GM12864 (cell line): ENCODE data around the gene HYAL1.
A peak's percentile ranks its signal among the peaks of the same experiment; 100 is the strongest.
"Not testable (repeated sequence)": the region's sequence is repeated elsewhere in the genome, so short reads cannot be mapped to it uniquely, and the experiment has no call there.

Source experiments
- DNase-seq: peaks from one replicate; pipeline ENCODE4 v3.0.0-alpha.2; 2011; ENCODE audit warnings: low read depth
- H3K4me3 ChIP-seq: 2 replicates; pipeline ENCODE4 v1.5.1; 2011; ENCODE audit warnings: mild to moderate bottlenecking, low read depth, low read length, control low read depth
- TF ChIP-seq, protein P1 (sequence below): IDR thresholded peaks from 2 replicates; pipeline ENCODE4 v1.5.1; 2011; ENCODE audit warnings: low read depth, mild to moderate bottlenecking, moderate library complexity, low read length, control low read depth, inconsistent platforms; ENCODE audit errors: missing control alignments

Gene HYAL1

DNA sequence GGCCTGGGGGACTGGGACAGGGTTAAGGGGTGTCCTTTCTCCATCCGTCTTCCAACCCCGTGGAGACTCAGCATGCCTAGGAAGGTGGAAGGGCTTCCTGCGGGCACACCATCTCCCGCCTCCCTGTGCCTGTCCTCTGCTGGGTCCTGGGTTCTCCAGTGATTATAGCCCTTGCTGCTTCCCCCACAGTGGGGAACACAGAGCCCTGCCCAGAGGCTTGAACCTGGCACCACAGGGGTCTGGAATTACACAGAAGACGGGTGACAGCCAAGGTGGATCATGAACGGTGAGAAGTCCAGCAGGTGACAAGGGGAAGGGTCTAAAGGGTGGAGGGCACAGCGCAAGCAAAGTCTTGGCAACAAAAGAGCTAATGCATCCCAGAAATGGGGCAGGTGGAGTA lies 40.6 kb downstream of the HYAL1 start:
- no peak overlapping the region for H3K4me3 ChIP-seq
- TF ChIP-seq, protein P1, sequence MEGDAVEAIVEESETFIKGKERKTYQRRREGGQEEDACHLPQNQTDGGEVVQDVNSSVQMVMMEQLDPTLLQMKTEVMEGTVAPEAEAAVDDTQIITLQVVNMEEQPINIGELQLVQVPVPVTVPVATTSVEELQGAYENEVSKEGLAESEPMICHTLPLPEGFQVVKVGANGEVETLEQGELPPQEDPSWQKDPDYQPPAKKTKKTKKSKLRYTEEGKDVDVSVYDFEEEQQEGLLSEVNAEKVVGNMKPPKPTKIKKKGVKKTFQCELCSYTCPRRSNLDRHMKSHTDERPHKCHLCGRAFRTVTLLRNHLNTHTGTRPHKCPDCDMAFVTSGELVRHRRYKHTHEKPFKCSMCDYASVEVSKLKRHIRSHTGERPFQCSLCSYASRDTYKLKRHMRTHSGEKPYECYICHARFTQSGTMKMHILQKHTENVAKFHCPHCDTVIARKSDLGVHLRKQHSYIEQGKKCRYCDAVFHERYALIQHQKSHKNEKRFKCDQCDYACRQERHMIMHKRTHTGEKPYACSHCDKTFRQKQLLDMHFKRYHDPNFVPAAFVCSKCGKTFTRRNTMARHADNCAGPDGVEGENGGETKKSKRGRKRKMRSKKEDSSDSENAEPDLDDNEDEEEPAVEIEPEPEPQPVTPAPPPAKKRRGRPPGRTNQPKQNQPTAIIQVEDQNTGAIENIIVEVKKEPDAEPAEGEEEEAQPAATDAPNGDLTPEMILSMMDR = no peak
- no peak for DNase-seq

DNA sequence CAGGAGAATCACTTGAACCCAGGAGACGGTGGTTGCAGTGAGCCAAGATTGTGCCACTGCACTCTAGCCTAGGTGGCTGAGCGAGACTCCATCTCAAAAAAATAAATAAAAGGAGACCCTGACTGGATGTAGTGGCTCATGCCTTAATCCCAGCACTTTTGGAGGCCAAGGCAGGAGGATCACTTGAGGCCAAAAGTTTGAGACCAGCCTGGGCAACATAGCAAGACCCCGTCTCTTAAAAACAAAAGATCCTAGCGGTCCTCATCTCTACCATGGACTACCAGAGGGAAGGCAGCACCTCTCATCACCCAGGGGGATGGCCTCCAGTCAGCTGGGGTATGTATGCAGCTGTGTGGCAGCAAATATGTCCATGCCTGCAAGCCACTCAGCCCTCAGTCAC lies 41.2 kb downstream of the HYAL1 start:
- not testable (repeated sequence) for DNase-seq

DNA sequence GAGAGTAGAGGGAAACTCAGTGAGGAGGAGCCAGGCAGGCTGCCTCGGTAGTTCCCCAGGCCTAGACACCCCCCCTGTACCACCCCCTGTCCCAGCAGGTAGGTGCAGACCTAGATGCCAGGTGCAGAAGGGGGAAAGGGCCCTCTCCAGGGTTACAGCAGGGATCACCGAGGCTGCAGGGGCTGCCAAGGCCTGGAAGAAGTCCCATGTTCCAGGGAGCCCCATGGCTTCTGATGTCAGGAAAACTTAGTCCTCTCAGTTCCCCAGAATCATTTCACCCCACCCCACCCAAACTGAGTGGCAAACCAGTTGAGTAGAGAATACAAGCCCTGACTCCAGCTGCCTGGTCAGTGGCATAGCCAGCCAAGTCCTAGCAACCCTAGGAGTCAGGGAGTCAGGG lies 41.9 kb downstream of the HYAL1 start:
- no peak for DNase-seq
- TF ChIP-seq, protein P1 = no peak
- no peak overlapping the region for H3K4me3 ChIP-seq

More for the DNA sequence above, 41.2 kb downstream of the HYAL1 start:
- not testable (repeated sequence) for H3K4me3 ChIP-seq

DNA sequence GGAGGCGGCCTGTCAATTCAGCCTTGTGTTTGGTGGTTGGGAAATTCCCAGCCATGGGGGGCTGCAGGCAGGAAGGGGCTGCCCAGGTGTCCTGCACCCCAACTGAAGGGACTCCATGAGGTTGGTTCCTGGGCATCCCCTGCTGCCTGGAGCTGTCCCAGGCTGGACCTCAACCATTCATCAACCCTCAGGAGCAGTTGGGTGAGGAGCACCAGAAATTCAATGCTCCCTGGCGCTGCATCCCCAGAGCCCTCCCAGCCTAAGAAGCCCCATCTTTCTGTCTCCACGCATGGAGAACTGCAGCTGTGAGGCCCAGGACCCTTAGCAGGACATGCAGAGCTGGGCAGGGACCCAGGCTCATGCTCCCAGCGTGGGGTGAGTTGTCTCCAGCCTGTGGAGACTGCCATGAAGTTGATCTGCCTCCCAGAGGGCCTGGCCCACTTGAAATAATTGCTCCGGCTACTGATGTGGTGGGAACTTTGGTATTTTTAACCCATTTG lies 42.4 kb downstream of the HYAL1 start:
- H3K4me3 ChIP-seq = no peak overlapping the region
- no peak for DNase-seq
- TF ChIP-seq, protein P1 = no peak

DNA sequence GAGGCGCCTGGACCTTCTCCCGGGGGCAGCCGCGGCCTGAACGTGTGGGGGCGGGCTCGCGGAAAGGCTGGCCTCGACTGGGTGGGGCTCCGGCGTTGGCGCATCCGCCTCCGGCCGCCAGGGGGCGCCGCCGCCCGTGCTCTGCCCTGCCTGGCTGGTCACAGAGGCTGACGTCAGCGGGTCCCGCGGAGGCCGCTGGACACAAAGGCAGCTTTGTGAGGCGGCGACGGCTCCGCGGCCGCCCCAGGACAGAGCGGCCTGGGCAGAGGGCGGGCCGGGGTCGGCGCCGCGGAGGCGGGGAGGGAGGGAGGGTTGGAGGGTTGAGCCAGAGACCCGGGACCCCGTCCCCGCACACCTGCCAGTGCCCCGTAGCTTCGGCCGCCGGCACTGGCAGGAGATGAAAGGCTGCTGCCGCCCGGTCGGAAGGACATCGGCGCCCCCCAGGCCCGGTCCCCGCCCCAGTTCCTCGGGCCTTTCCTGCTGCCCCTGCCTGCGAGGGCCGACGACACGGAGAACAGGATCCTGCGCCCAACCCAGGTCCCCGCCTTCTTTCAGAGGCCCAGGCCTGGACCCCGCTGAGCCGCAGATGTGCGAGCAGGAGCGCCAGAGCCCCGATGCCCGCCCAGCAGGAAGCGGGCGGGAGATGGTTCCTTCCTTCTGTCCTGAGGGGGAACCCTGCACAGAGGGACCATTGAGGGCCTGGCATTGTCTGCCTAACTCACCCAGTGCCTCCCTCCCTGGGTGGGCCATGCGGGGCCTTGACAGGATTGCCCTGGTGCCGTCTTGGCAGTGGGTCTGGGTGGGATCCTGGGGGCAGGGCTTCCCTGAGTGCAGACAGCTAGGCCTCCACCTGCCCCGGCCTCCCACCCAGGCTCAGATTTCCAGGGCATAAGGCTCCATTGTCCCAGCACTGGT lies 43.1 kb downstream of the HYAL1 start:
- no peak for DNase-seq
- TF ChIP-seq, protein P1 = peak; percentile 92
- peak overlapping the region; percentile 56 for H3K4me3 ChIP-seq

DNA sequence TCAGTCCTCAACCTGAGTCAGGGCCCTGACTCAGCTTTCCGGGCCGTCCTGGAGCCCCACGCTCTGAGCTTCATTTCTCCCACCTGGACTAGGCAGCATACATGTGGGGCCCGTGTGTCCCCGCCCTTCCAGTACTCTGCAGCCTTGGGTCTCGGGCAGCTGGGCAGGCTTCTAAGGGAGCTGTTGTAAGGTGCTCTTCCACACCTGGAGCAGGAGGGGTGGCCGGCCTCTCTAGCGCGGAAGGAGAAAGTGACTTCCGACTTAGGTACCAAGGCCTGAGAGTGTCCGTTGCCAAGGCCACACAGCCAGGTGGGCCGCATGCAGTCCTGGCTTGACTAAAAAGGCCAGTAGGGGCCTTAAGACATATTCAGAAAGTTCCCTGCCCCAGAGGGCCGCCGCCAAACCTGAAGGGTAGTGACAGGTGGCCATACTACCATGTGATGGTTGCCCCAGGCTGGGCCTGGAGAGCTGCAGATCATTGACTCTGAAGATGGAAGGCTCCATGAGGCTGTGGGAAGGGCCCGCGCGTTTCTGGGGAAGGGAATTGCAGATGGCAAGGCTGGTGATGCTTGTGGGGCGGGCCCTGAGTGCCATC lies 43.8 kb downstream of the HYAL1 start:
- H3K4me3 ChIP-seq = no peak overlapping the region; the same call in 1 of the 2 replicates
- TF ChIP-seq, protein P1 = no peak
- no peak for DNase-seq

DNA sequence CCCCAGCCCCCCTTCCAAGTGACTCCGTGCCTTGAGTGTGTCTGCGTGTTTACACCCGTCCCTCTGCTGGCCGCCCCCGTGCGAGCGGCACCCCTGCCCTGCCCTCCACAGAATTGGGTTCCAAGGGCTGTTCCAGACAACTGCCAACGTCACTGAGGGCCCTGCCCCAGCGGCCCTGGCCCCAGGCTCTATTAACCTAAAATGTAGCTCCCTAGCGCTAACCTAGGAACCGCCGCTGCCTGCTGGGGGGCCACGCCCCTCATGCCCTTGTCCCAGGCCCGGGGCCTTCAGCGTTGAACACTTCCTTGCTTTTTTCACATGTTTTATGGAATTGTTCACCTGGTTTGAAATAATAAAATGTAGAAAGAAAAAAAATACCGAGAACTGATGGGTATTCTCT lies 44.4 kb downstream of the HYAL1 start:
- DNase-seq = no peak
- H3K4me3 ChIP-seq = no peak overlapping the region
- TF ChIP-seq, protein P1 = no peak
